Stimulated activated CD8-positive, alpha-beta memory T cell treated with anti-CD3 and anti-CD28 coated beads, Interleukin-4, amount 100 ng/mL, for 24 hours (primary cell): Measurements from ENCODE around the gene SLX1B.
"Not testable (repeated sequence)": the region's sequence is repeated elsewhere in the genome, so short reads cannot be mapped to it uniquely, and the experiment has no call there.

Experiments
- DNase-seq: peaks from one replicate; pipeline ENCODE4 v3.0.0-alpha.2; 2020; ENCODE audit warnings: low read depth

Gene SLX1B

DNA sequence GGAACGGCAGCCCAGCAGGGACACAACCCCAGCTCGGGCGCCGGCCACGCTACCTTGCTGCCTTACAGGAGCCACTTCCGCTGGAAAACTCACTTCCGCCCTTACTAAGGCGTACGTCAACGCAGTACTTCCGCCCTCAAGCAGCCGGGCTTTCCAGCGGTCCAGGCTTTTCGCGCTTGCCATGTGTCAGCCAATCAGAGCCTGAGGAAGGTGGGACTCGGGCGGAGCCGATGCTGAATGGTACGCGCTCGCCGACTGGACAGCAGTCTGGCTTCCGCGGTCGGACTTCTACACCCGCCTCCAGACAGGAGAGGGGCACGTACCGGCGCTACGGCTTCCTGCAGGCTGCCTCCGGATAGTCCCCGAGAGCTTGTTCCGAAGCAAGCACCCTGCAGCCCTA, at the start of gene SLX1B, which contains the start of gene BOLA2:
Gene SLX1B, plus strand, starts transcription at position 265 of the 400 bp plus-strand sequence.
Gene BOLA2, minus strand, starts transcription at position 83 of the 400 bp plus-strand sequence. CDS start 98 bp downstream, outside the sequence.
- DNase-seq: not testable (repeated sequence)

DNA sequence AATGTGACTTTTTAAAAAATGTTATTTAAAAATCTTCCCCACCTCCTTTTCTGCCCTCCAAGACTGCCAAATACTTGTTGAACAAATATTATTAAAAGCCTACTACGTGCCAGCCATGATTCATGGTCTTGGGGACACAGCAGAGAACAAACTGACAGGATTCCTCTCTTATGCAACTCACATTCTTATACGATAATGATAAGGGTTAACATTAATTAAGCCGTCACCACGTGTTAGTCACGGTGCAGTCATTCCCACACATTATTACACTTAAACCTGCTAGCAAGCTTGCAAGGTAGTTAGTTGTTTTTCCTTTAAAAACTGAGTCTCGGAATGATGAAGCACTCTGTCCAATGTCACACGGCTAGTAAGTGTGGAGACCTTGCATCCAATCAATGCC, 49.1 kb upstream of the SLX1B start:
- DNase-seq: not testable (repeated sequence)

DNA sequence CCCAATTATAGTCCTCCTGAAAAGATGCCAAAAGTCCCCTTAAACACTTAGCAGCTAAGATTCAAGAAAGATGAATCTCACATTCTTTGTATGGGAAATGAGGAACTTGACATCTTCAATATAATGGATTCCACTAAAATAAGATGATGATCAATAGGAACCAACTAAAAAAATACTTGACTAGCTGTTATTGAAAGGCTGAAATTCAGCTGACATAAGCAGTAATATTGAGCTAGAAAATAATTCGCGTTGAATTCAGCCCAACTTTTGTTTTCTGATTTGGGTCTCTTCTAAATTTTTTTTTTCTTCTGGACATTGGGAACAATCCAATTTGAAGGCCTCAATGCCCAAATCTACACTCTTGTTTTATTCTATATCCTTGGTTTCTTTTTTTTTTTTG, 30.7 kb upstream of the SLX1B start:
- DNase-seq: not testable (repeated sequence)

DNA sequence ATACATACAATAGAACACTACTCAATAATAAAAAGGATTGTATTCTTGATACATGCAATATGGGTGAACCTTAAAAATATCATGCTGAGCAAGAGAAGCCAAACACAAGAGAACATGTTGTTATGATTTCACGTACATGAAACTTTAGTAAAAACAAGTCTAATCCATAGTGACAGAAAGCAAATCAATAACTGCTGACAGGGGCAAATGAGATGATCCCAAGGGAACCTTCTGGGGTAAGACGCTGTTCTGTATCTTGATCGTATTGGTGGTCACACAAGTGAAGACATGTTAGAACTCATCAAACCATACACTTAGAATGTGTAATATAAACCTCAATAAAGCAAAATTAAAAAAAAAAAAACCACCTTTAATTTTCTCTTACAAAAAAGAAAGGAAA, 28.9 kb upstream of the SLX1B start:
- not testable (repeated sequence) for DNase-seq

DNA sequence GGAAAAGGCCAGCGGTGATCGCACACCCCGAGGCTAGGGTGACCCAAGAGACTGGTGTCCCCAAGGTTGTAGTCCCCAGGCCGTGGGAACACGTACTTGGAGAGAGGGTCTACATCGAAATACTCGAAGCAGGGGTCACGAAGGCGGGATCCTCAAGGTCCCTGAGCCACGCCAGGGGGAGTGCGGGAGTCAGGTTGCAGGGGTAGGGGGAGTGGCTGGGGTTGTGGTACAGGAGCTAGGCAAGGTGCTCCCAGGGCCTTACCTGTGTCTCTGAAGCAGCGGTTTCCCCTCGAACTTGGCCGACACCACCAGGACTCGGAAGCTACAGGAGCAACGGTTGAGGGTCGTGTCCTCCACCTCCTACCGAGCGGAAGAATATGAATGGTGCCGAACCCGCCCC, 579 bp upstream of the SLX1B start:
- not testable (repeated sequence) for DNase-seq

DNA sequence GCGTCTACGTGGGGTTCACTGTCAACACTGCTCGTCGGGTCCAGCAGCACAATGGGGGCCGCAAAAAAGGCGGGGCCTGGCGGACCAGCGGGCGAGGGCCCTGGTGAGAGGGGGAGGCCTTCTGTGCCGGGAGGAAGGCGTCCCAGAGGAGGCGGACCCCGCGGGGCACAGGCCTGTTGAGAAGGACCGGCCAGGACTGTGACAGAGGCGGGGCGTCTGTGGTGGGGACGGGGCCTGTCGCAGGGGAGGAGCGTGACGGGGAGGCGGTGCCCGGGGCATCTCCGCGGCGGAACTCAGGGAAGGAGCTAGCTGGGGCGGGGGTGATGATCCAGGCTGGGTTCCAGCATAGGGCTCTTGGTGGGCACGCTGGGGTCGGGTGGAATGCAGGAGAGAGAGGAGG, 495 bp downstream of the SLX1B start:
- DNase-seq: not testable (repeated sequence)

DNA sequence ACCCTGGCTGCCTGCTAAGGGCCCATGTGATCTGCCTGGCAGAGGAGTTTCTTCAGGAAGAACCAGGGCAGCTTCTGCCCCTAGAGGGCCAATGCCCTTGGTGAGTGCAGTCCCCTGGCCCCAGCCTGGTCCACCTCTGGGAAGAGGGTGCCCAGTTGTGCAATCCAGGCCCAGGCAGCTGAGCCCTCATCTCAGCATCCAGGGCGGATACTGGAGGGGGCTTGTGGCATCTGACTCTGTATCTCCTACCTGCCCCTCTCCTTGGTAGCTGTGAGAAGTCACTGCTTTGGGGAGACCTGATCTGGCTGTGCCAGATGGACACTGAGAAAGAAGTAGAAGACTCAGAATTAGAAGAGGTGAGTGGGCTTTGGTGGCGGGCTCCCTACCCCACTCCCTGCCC, 3.3 kb downstream of the SLX1B start:
- not testable (repeated sequence) for DNase-seq

DNA sequence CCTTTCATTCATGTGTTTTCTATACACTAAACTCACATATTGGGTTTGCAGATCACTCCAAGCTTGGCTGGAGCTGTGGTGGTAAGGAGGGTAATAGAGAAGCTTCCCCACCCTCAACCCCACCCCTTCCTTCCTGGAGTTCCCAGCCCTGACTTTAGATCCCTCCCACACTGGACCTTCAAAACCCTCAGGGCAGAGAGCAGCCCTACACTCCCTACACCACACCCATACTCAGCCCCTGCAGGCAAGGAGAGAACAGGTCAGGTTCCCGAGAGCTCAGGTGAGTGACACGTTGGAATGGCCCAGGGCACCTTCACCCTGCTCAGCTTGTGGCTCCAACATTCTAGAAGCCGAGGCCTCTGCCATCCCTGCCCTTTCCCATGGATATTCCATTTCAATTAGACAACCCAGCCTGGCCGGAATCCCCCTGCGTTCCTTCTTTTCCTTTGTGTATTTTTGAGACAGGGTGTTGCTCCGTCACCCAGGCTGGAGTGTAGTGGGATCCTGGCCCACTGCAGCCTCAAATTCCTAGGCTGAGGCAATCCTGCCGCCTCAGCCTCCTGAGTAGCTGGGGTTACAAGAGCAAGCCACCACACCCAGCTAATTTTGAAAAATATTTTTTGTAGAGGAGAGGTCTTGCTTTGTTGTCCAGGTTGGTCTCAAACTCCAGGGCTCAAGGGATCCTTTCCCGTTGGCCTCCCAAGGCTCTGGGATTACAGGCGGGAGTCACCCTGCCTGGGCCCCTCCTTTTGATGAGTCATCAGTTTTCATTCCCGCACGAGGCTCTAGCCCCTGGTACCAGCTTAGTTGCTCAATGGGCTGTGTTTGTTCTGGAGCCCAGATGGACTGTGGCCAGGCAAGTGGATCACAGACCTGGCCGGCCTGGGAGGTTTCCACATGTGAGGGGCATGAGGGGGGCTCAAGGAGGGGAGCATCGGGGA, 5.6 kb downstream of the SLX1B start, which contains the start of gene SULT1A4:
Gene SULT1A4, plus strand, starts transcription at position 208 of the 941 bp plus-strand sequence. CDS start 1,473 bp downstream, outside the sequence.
- DNase-seq: not testable (repeated sequence)

DNA sequence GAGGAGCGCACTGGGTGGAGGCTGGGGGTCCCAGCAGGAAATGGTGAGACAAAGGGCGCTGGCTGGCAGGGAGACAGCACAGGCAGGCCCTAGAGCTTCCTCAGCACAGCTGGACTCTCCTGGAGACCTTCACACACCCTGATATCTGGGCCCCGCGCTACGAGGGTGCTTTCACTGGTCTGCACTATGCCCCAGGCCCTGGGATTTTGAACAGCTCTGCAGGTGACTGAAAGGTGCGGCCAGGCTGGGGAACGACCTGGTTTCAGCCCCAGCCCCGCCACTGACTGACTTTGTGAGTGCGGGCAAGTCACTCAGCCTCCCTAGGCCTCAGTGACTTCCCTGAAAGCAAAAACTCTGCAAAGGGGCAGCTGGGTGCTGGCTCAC, 6.3 kb downstream of the SLX1B start:
- DNase-seq: not testable (repeated sequence)

DNA sequence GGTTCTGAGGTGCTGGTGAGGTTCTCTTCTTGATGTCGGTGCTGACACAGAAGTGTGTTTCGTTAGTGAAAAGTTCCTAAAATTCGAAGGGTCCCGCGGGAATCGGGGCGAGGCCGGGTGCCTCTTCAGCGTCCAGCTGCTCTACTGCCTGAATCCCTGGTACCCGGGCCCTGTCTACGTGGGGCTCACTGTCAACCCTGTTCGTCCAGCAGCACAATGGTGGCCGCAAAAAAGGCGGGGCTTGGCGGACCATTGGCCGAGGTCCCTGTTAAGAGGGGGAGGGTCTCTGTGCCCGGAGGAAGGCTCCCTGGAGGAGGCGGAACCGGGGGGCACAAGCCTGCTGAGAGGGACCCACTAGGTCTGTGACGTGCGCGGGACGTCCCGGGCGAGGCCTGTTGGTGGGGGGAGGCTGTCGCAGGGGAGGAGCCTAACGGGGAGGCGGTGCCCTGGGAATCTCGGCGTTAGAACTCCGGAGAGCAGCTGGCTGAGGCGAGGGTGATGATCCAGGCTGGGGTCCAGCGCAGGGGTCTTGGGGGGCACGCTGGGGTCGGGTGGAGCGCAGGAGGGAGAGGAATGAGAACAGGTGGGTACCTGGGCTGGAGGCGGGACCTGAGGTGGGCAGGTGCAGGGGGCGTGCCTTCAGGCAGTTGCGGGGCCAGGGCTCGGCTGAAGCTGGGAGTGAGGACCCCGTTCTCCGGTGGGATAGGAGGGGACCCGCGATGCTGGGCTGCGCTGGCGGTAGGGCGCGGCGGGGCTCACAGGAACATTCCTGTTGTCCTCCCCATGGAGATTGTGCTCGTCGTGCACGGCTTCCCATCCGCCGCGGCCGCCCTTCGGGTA, 11.9 kb downstream of the SLX1B start:
- not testable (repeated sequence) for DNase-seq

DNA sequence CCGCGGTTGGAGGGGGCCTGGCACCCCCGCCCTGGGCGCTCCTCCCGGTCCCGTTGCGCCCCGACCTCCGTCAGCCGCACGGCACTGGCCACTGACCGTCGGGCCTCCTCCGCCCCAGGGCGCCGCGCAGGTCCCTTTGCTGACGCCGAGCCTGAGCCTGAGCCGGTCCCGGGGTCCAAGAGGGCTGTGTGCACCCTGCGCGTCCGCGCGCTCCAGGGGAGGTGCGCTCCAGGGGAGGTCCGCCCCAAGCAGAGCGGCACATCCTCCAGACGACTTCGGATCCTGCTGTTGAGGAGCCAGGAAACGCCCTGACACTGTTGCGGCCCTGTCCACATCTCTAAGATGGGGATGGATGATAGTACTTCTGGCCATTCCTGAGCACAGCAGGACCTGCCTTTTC, 12.6 kb downstream of the SLX1B start:
- not testable (repeated sequence) for DNase-seq

DNA sequence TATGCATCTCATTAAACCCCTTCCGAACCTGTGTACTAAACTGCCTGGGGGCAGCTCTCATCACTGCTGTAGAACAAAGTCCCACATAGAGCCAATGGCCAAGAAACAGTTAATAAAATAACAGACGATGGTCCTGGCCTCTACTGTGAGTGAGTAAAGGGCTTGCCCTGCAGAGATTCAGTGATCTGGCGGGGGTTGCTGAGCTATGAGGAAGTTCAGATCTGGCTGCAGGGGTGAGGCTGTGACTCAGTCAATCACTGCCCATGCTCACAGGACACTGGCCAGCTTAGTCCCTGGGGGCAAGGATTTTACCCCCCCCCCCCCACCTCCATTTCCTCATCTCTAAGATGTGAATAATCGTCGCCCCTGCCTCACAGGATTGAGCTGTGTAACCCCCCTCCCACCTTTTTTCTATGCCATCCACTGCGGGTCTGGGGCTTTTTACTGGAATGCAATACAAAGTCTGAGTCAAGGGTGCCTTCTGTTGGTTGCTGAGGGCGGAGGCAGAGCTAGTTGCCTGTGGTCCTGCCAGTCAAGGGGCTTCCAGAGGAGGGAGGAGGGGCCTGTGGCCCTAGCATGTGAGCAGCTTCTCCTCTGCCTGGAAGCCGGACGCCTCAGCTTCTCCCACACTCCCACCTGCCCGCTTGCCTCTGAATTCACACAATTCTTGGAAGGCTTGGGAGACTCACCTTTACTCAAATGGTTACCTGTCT, 13.5 kb downstream of the SLX1B start:
- not testable (repeated sequence) for DNase-seq

DNA sequence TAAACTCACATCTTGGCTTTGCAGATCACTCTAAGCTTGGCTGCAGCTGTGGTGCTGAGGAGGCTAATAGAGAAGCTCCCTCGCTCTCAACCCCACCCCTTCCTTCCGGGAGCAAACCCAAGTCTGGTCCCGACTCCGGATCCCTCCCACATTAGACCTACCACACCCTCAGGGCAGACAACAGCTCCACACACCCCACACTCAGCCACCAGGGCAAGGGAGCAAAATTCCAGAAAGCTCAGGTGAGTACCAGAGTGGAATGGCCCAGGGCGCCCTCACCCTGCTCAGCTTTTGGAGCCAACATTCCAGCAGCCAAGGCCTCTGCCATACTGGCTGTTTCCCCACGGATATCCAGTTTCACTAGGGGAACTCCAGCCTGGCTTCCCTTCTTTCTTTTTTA, 15.3 kb downstream of the SLX1B start:
- DNase-seq: not testable (repeated sequence)

DNA sequence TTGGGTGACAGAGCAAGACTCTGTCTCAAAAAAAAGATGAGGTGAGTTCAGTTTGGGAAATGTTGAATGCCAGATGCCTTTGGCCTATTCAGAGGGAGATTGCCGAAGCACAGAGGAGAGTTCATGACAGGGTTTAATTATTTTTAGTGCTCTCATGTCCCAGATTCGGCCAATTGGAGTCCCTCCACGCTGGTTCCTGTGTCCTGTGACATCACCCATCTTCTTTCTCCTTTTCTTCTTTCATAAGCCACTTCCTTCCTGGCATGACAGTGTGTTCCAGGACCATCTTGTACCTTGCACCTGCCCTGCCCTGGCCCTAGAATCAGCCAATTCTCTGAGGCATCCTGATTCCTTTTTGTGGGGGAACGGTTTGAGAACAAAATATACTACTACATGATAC, 17.7 kb downstream of the SLX1B start:
- not testable (repeated sequence) for DNase-seq

DNA sequence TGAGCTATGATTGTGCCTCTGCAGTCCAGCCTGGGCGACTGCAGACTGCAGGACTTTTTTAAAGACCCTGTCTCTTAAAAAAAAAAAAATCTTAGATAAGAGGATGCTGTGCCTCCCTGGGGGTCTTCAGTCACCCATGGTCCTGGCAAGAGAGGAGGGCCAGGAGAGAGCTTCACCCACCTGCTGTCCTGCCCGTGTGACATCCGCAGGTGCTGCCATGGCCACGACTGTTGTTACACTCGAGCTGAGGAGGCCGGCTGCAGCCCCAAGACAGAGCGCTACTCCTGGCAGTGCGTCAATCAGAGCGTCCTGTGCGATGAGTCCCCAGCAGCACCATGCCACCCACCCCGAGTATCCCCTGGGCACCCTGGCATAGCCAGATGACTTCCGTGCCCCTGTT, 27.9 kb downstream of the SLX1B start:
- DNase-seq: not testable (repeated sequence)

DNA sequence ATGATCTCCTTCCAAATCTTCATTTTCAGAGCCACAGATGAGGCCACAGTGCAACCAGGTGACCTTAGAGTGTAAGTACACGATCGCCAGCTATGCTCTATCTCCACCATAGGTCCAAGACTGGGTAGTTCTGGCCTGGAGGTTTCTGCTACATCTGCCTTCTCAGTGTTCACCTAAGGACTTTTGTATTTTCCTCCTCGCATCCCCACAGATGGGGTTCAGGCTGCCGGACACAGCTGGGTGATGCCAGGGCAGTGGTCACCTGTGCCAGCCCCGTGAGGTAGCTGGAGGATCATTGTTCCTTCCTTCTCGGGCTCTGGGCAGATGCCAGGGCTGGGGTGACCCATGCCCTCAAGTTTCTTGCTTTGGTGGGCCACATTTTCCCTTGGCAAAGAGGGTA, 52.0 kb downstream of the SLX1B start, which contains the start of gene NPIPB12:
Gene NPIPB12, minus strand, starts transcription at position 101 of the 400 bp plus-strand sequence.
- not testable (repeated sequence) for DNase-seq
